GM19193 (cell line): ENCODE data around the gene TMEM181.

ENCODE experiments used
- POLR2A ChIP-seq: IDR thresholded peaks from 4 replicates; pipeline ENCODE4 v1.6.1; 2011; ENCODE audit not compliant: insufficient read depth, insufficient read length; ENCODE audit errors: extremely low read depth

Gene TMEM181

GRCh38 chr6:158603261-158604047 lies 43.6 kb downstream of the TMEM181 start:
- TF ChIP-seq POLR2A: no peak

GRCh38 chr6:158604048-158604406 lies 44.1 kb downstream of the TMEM181 start:
- TF ChIP-seq POLR2A: no peak

DNA sequence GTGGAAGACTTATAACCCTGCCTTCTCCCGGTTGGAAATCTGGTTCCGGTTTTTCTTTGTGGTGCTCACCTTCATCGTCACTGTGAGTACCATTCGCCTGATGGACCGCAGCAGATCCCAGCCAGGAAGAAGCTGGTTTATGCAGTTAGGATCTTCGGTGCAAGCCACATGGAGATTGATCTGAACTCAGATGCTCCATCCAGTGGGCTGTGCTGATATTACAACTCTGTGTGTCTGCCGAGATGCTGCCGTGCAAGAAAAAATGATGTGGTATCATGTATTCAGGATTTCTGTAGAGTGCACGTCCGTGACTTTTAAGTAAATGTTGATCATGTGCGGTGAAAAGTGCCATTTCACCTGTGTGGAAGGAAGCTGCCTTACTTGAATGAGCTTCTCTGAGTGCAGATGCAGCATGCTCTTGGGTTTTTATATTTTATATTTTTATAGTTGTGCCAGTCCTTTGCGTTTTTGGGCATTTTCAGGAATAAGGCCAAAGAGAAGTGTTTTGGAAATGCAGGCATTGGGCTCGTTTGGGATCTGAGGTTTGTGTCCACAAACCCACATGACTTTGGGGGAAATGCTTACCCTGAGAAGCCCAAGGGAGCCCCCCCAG lies 45.5 kb downstream of the TMEM181 start:
- TF ChIP-seq POLR2A: no peak

DNA sequence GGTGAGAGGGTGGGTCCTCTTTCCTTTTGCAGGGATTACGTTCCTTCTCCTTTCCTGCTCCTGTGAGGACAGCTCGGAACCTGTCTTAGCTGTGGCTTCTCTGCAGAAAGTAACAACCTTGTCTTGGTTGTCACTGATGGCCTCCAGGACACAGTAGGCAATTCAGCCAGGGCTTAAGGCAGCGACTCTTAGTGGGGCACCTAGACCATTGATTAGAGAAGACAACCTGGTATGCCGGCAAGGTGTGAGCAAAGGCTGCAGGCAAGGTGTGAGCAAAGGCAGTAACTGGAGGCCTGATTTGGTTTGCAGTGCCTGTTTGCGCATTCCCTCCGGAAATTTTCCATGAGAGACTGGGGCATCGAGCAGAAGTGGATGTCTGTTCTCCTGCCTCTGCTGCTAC lies 47.0 kb downstream of the TMEM181 start:
- no peak for TF ChIP-seq POLR2A

- no peak for TF ChIP-seq POLR2A
Measured at GRCh38 chr6:158607411-158608170, 47.7 kb downstream of the TMEM181 start.

GRCh38 chr6:158608221-158608620 lies 48.3 kb downstream of the TMEM181 start:
- TF ChIP-seq POLR2A: no peak

GRCh38 chr6:158609455-158610155 lies 49.7 kb downstream of the TMEM181 start:
- no peak for TF ChIP-seq POLR2A

DNA sequence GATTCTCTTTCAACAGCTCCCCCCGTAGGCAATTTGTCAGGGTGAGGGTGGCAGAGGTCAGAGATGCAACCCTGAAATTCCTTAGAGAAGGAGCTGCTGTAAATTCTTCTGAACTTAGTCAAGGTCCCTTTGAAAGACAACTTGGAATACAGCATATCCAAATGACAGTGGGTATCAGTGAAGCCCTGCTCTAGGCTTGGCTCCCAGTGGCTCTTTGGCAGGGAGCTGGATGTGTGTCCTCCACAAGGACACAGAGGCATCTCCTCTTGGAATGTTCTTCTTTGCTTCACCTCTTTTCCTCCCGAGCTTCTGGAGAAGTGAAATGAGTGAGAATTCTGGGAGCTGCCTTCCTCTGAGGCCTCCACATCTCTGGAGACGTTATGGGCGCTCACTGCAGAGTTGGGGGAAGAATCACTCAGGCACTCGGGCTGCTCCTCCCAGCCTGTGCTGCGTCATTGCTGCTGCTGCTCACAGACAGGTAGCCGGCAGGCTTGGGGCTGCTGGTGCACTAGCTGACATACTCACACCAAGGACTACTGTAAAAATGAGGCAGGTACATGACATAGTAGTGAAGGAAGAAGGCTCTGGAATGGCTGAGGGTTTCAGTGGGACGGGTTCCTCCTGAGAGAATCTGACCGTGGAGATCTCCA lies 50.6 kb downstream of the TMEM181 start:
- TF ChIP-seq POLR2A: no peak

GRCh38 chr6:158611039-158611438 lies 51.1 kb downstream of the TMEM181 start:
- TF ChIP-seq POLR2A: no peak

GRCh38 chr6:158611541-158612370 lies 51.9 kb downstream of the TMEM181 start:
- TF ChIP-seq POLR2A: no peak

GRCh38 chr6:158619922-158620801 lies 60.3 kb downstream of the TMEM181 start:
- no peak for TF ChIP-seq POLR2A

DNA sequence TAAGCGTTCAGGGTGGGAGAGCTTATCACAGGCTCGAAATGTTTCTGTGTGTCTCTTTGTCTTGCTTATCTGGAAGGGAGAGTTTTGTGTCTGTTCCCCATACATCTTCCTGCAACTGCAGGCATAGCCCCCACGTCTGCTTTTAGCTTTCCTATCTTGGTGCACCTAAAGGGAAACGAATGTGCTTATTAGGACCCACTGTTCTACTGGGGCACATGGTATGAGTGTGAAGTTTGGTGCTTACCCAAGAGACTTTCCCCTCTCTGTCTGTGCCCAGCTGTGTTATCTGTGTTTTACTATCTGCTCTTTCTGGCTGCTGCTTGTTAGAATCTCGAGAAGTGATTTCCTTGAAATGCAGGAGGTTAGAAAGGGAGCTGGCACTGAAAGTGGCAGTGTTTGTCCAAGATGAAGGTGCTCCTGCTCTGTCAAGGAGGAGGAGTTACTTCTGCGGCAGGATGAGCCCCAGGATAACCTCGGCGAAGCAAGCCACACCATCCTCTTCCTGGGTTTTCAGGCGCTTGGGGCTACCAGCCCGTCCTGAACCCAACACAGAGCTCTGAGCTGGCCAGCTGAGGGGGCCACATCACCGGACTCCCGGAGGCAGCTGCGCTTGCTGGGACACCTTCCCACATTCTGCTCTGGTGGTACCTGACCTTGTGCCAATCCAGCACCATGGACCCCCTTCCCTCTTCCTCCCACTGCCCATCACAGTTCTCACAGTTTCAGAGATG lies 61.2 kb downstream of the TMEM181 start:
- no peak for TF ChIP-seq POLR2A

- TF ChIP-seq POLR2A: no peak
Measured at GRCh38 chr6:158621694-158622544, 62.0 kb downstream of the TMEM181 start.
